ENCODE data around the gene NYAP2.

The NYAP2 gene

GRCh38 chr2:225608136-225608535 lies 208.6 kb downstream of the NYAP2 start:
- no peak overlapping the region for H2AFZ ChIP-seq (ENCODE audit: low read length)
- H3K36me3 ChIP-seq (ENCODE audit: insufficient read depth, low read length), result no peaks in the 10 kb centered on the region
- H3K9ac ChIP-seq (ENCODE audit: low read depth, low read length, poor library complexity, severe bottlenecking), result no peak overlapping the region
- H3K4me2 ChIP-seq (ENCODE audit: low read depth, low read length, poor library complexity, severe bottlenecking), result no peak overlapping the region
- H3K79me2 ChIP-seq (ENCODE audit: insufficient read depth, low read length), result no peaks in the 10 kb centered on the region
- H4K20me1 ChIP-seq (ENCODE audit: insufficient read depth, low read length, poor library complexity, severe bottlenecking), result no peaks in the 10 kb centered on the region
- H3K9me3 ChIP-seq (ENCODE audit: insufficient read depth, low read depth, low read length), result no peaks in the 10 kb centered on the region
- no peaks in the 10 kb centered on the region for H3F3A ChIP-seq (ENCODE audit: low read depth)
- no peaks in the 10 kb centered on the region for H3K27me3 ChIP-seq (ENCODE audit: insufficient read depth, low read length, poor library complexity, severe bottlenecking)
- H3K9me2 ChIP-seq (replicated peaks; ENCODE audit: low read depth, low read length), result no peaks in the 10 kb centered on the region
- no peaks in the 10 kb centered on the region for H3K4me1 ChIP-seq (ENCODE audit: insufficient read depth, low read length, poor library complexity, severe bottlenecking)
- no peak overlapping the region for H3K4me3 ChIP-seq (ENCODE audit: low read length, poor library complexity, severe bottlenecking)
- TF ChIP-seq, protein P1, sequence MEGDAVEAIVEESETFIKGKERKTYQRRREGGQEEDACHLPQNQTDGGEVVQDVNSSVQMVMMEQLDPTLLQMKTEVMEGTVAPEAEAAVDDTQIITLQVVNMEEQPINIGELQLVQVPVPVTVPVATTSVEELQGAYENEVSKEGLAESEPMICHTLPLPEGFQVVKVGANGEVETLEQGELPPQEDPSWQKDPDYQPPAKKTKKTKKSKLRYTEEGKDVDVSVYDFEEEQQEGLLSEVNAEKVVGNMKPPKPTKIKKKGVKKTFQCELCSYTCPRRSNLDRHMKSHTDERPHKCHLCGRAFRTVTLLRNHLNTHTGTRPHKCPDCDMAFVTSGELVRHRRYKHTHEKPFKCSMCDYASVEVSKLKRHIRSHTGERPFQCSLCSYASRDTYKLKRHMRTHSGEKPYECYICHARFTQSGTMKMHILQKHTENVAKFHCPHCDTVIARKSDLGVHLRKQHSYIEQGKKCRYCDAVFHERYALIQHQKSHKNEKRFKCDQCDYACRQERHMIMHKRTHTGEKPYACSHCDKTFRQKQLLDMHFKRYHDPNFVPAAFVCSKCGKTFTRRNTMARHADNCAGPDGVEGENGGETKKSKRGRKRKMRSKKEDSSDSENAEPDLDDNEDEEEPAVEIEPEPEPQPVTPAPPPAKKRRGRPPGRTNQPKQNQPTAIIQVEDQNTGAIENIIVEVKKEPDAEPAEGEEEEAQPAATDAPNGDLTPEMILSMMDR (conservative IDR thresholded peaks at IDR 0.05; ENCODE audit: low read length), result no peak
- TF ChIP-seq EZH2phosphoT487 (IDR thresholded peaks at IDR 0.05; ENCODE audit: borderline replicate concordance), result no peak

GRCh38 chr2:225612636-225613035 lies 213.1 kb downstream of the NYAP2 start:
- Histone ChIP-seq H2AFZ (ENCODE audit: low read length) (no peak overlapping the region), H3K9me3 (ENCODE audit: insufficient read depth, low read depth, low read length) (no peaks in the 10 kb centered on the region), H3F3A (ENCODE audit: low read depth) (no peaks in the 10 kb centered on the region), H3K4me2 (ENCODE audit: low read depth, low read length, poor library complexity, severe bottlenecking) (no peak overlapping the region), H3K27me3 (ENCODE audit: insufficient read depth, low read length, poor library complexity, severe bottlenecking) (no peaks in the 10 kb centered on the region), H3K36me3 (ENCODE audit: insufficient read depth, low read length) (no peaks in the 10 kb centered on the region), H3K79me2 (ENCODE audit: insufficient read depth, low read length) (no peaks in the 10 kb centered on the region), H3K4me1 (ENCODE audit: insufficient read depth, low read length, poor library complexity, severe bottlenecking) (no peaks in the 10 kb centered on the region), H3K9me2 (replicated peaks; ENCODE audit: low read depth, low read length) (no peaks in the 10 kb centered on the region), H3K4me3 (ENCODE audit: low read length, poor library complexity, severe bottlenecking) (no peak overlapping the region), H4K20me1 (ENCODE audit: insufficient read depth, low read length, poor library complexity, severe bottlenecking) (no peaks in the 10 kb centered on the region), H3K9ac (ENCODE audit: low read depth, low read length, poor library complexity, severe bottlenecking) (no peak overlapping the region)
- TF ChIP-seq, protein P1 (conservative IDR thresholded peaks at IDR 0.05; ENCODE audit: low read length), result no peak
- TF ChIP-seq EZH2phosphoT487 (IDR thresholded peaks at IDR 0.05; ENCODE audit: borderline replicate concordance), result no peak

DNA sequence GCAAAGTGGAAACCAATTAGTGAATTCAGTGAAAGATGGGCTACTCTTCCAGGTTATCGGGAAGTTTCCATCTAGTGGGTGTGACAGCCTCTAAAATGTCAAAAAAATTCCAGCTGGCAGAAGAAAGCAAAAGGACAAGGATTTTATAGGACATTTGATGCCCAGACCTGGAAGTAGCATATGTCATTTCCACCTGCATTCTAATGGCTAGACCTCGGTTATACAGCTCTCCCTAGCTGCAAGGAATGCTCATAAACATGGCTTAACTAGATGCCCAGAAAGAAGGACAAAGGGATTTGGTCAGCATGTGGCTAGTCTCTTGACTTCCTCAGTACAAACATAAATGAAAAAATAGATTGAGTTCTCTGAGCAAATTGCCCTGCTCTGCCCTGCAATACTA lies 215.4 kb downstream of the NYAP2 start:
- Histone ChIP-seq H3K9ac (ENCODE audit: low read depth, low read length, poor library complexity, severe bottlenecking) (no peak overlapping the region), H3K36me3 (ENCODE audit: insufficient read depth, low read length) (no peaks in the 10 kb centered on the region), H3K9me3 (ENCODE audit: insufficient read depth, low read depth, low read length) (no peaks in the 10 kb centered on the region), H3K9me2 (replicated peaks; ENCODE audit: low read depth, low read length) (no peaks in the 10 kb centered on the region), H3K4me3 (ENCODE audit: low read length, poor library complexity, severe bottlenecking) (no peak overlapping the region), H3K4me1 (ENCODE audit: insufficient read depth, low read length, poor library complexity, severe bottlenecking) (no peaks in the 10 kb centered on the region), H4K20me1 (ENCODE audit: insufficient read depth, low read length, poor library complexity, severe bottlenecking) (no peaks in the 10 kb centered on the region), H3K4me2 (ENCODE audit: low read depth, low read length, poor library complexity, severe bottlenecking) (no peak overlapping the region), H3K79me2 (ENCODE audit: insufficient read depth, low read length) (no peaks in the 10 kb centered on the region), H2AFZ (ENCODE audit: low read length) (no peak overlapping the region), H3K27me3 (ENCODE audit: insufficient read depth, low read length, poor library complexity, severe bottlenecking) (no peaks in the 10 kb centered on the region), H3F3A (ENCODE audit: low read depth) (no peaks in the 10 kb centered on the region)
- TF ChIP-seq, protein P1 (conservative IDR thresholded peaks at IDR 0.05; ENCODE audit: low read length), result no peak
- no peak for TF ChIP-seq EZH2phosphoT487 (IDR thresholded peaks at IDR 0.05; ENCODE audit: borderline replicate concordance)
